OCI-LY7 (cell line): Measurements from ENCODE around the gene SPON1. TPM values are rescaled to one million over a fixed set of nuclear protein-coding genes. Genes with fewer than 3 reads are reported as not detected.

ENCODE experiments used
- BruUV-seq: library from RNA; stranded (reverse); fragments of 400-500 nt; replicated peaks from 2 replicates; lab custom pipeline; 2021; lab: Mats Ljungman, UMichigan
- CTCF ChIA-PET: fragments of 300-600 bp; sonication (Branson Sonifier 250); formaldehyde crosslinking; loops from one replicate; lab custom pipeline; 2022; ENCODE audit warnings: antibody characterized with exemption; ENCODE audit not compliant: unreplicated experiment; lab: Charles Lee
- POLR2A ChIA-PET: fragments of 300-600 bp; sonication (Branson Sonifier 250); formaldehyde crosslinking; loops from one replicate; lab custom pipeline; 2022; ENCODE audit warnings: antibody characterized with exemption; lab: Charles Lee
- DNase-seq: peaks from one replicate; pipeline ENCODE4 v3.0.0-alpha.2; 2015; ENCODE audit warnings: low spot score
- H2AFZ ChIP-seq: fragments of 200-600 bp; sonication (generic), shearing (Covaris generic); 2 replicates; pipeline ENCODE4 v1.6.1; 2014; ENCODE audit warnings: mild to moderate bottlenecking, antibody characterized with exemption, low read length, moderate library complexity
- H3K27ac ChIP-seq: fragments of 200-600 bp; sonication (generic); 2 replicates; pipeline ENCODE4 v1.5.1; 2014; ENCODE audit warnings: mixed run types, low read depth, mild to moderate bottlenecking, moderate library complexity, low read length, inconsistent platforms; ENCODE audit not compliant: poor library complexity, severe bottlenecking
- H3K36me3 ChIP-seq: fragments of 200-600 bp; sonication (generic); 2 replicates; pipeline ENCODE4 v1.6.1; 2014; ENCODE audit warnings: mild to moderate bottlenecking, antibody characterized with exemption, low read length, moderate library complexity, mixed read lengths; ENCODE audit not compliant: insufficient read depth
- H3K4me1 ChIP-seq: fragments of 200-600 bp; sonication (generic); 2 replicates; pipeline ENCODE4 v1.5.1; 2014; ENCODE audit warnings: mild to moderate bottlenecking, low read length; ENCODE audit not compliant: insufficient read depth, poor library complexity, severe bottlenecking
- H3K4me2 ChIP-seq: fragments of 200-600 bp; sonication (generic); 2 replicates; pipeline ENCODE4 v1.6.1; 2014; ENCODE audit warnings: mild to moderate bottlenecking, low read length
- H3K4me3 ChIP-seq: fragments of 200-600 bp; sonication (generic); 2 replicates; pipeline ENCODE4 v1.5.1; 2014; ENCODE audit warnings: mild to moderate bottlenecking, low read depth, low read length; ENCODE audit not compliant: poor library complexity, severe bottlenecking
- H3K79me2 ChIP-seq: fragments of 200-600 bp; sonication (generic); 2 replicates; pipeline ENCODE4 v1.6.1; 2016; ENCODE audit warnings: low read depth, mild to moderate bottlenecking, low read length, moderate library complexity, mixed read lengths; ENCODE audit not compliant: insufficient read depth
- H3K9me2 ChIP-seq: fragments of 200-600 bp; sonication (generic); 2 replicates; pipeline ENCODE4 v1.6.1; 2016; ENCODE audit warnings: mild to moderate bottlenecking, low read length, mixed read lengths; ENCODE audit not compliant: insufficient read depth
- H3K9me3 ChIP-seq: fragments of 200-600 bp; sonication (generic); 2 replicates; pipeline ENCODE4 v1.6.1; 2014; ENCODE audit warnings: mild to moderate bottlenecking, mixed run types, low read length, mixed read lengths
- H4K20me1 ChIP-seq: fragments of 200-600 bp; sonication (generic); 2 replicates; pipeline ENCODE4 v1.6.1; 2014; ENCODE audit warnings: mild to moderate bottlenecking, antibody characterized with exemption, low read length, moderate library complexity, mixed read lengths; ENCODE audit not compliant: insufficient read depth
- CTCF ChIP-seq: fragments of 200-600 bp; sonication (generic); conservative IDR thresholded peaks from 2 replicates; pipeline ENCODE4 v1.5.1; 2014; ENCODE audit warnings: mild to moderate bottlenecking, antibody characterized with exemption, low read length, moderate library complexity, mixed read lengths
- EZH2phosphoT487 ChIP-seq: fragments of 200-600 bp; sonication (generic); IDR thresholded peaks from 2 replicates; pipeline ENCODE4 v1.6.1; 2018; ENCODE audit warnings: low read depth, borderline replicate concordance, mild to moderate bottlenecking, mixed run types, antibody characterized with exemption, low read length, moderate library complexity, mixed read lengths
- intact Hi-C: fragments of 100-400 bp; cut with micrococcal nuclease; formaldehyde crosslinking; loops from one replicate; pipeline ENCODE4 v1.10.0; 2022; ENCODE audit not compliant: unreplicated experiment
- total RNA-seq, 2 experiments: library from RNA; depleted of rRNA in 1 of 2; stranded (reverse); fragments of >200 nt in 1 of 2; shearing (Covaris generic) in 1 of 2; gene quantifications; 2 replicates each; pipeline ENCODE4 v1.2.3, GENCODE V29; 2014 to 2022

Gene SPON1
- total RNA-seq, 2 experiments from 2014 or later, result 0.38 TPM; not detected in 1

- intact Hi-C loops, result no loop called here
- no TSS peak for BruUV-seq
- Histone ChIP-seq H3K27ac (no peak overlapping the region), H4K20me1 (no peaks in the 10 kb centered on the region), H3K4me1 (peaks cover 8% of the 10 kb centered on the region), H2AFZ (no peak overlapping the region; the same call in 1 of the 2 replicates), H3K36me3 (no peaks in the 10 kb centered on the region), H3K4me3 (no peak overlapping the region), H3K9me2 (no peaks in the 10 kb centered on the region), H3K9me3 (0 out of 2 replicates have a peak, but pooled peaks cover 4% of the 10 kb centered on the region), H3K4me2 (no peak overlapping the region), H3K79me2 (no peaks in the 10 kb centered on the region)
- POLR2A ChIA-PET, result interaction anchor here (0.6 to 2.2 kb wide), 3 partner anchors 8 to 19 kb away, joined by 3 to 8 read pairs (median 5); no protein-coding TSS in a partner anchor
- TF ChIP-seq EZH2phosphoT487 (no peak), CTCF (no peak)
- DNase-seq, result no peak
- CTCF ChIA-PET, result no interaction called here
Measured at GRCh38 chr11:13944016-13944415, 18.5 kb upstream of the SPON1 start.

GRCh38 chr11:13944911-13945425 lies 17.6 kb upstream of the SPON1 start:
- H3K4me2 ChIP-seq, result no peak overlapping the region
- H3K9me2 ChIP-seq, result no peaks in the 10 kb centered on the region
- H3K27ac ChIP-seq, result no peak overlapping the region
- TF ChIP-seq CTCF (no peak), EZH2phosphoT487 (no peak)
- H2AFZ ChIP-seq, result no peak overlapping the region
- H4K20me1 ChIP-seq, result no peaks in the 10 kb centered on the region
- peaks cover 8% of the 10 kb centered on the region for H3K4me1 ChIP-seq
- no peaks in the 10 kb centered on the region for H3K9me3 ChIP-seq
- no peak for DNase-seq
- no peak overlapping the region for H3K4me3 ChIP-seq
- intact Hi-C loops, result no loop called here
- POLR2A ChIA-PET, result interaction anchor here (0.8 to 2.1 kb wide), 3 partner anchors 8 to 133 kb away, joined by 3 to 5 read pairs (median 3); no protein-coding TSS in a partner anchor
- BruUV-seq, result no TSS peak
- no peaks in the 10 kb centered on the region for H3K79me2 ChIP-seq
- CTCF ChIA-PET, result no interaction called here
- no peaks in the 10 kb centered on the region for H3K36me3 ChIP-seq

- BruUV-seq, result no TSS peak
- Histone ChIP-seq H3K9me2 (no peaks in the 10 kb centered on the region), H3K27ac (no peak overlapping the region), H3K9me3 (no peaks in the 10 kb centered on the region), H4K20me1 (no peaks in the 10 kb centered on the region), H3K4me1 (no peaks in the 10 kb centered on the region), H2AFZ (no peak overlapping the region), H3K36me3 (no peaks in the 10 kb centered on the region; the same call in 1 of the 2 replicates), H3K4me2 (no peak overlapping the region), H3K79me2 (no peaks in the 10 kb centered on the region), H3K4me3 (no peak overlapping the region)
- TF ChIP-seq CTCF (no peak), EZH2phosphoT487 (no peak)
- ChIA-PET POLR2A (interaction anchor here (1.3 to 1.8 kb wide), 2 partner anchors 15 to 21 kb away, joined by 5 to 6 read pairs; no protein-coding TSS in a partner anchor), CTCF (no interaction called here)
- DNase-seq, result no peak
- intact Hi-C loops, result no loop called here
Measured at GRCh38 chr11:13947379-13947778, 15.1 kb upstream of the SPON1 start.
